ENCODE results near the gene CDC6. TPM values are rescaled to one million over a fixed set of nuclear protein-coding genes. Genes with fewer than 3 reads are reported as not detected.

CDC6 gene
- total and polyA plus RNA-seq, 2 of the 8 experiments (the other 6 are each of a cell fraction or from before 2014, with no cell fraction given) = 50.5 to 140 TPM

DNA sequence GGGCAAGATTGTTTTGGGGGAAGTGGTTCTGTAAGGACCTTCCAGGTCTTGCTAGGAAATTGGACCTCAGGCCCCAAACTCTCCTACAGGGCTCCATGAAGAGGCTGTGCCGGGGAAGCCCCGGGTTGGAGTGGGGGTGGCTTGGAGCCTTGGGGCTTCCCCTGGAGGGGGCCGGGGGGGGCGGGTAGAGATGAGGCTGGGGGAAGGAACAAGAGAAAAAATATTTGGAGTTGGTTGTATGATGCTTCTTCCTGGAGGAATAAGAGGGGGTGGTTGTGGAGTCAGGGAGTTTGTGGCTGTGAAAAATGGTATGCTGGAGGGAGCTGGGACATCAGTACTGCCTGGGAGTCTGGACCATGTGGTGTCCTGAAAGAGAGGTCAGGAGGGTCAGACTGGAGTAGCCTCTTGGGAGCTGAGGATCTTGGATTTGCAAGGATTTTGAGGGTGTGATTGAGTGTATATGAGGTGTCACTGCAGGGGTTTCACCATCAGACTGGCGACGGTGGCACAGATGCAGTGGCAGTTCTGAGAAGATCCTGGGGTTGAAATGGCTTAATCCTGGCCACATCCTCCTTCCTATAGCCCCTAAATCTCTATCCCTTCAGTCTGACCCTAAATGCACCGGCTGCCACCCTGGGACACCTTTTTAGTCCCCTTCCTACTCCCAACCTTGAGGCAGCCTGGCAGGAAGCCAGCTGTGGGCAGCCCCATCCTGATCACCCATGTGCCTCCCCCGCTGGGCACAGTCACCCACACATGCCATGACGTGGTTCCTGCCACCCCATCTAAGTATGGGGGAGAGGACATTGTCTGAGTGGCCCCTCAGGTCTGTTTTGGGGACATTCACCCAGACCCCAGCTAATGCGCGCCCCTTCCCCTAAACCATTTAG, 32.2 kb downstream of the CDC6 start:
- H4K5ac ChIP-seq (ENCODE audit: insufficient read length, low read depth, low read length) = no peak overlapping the region
- no peak overlapping the region for H3K18ac ChIP-seq (ENCODE audit: extremely low read depth, low read length)
- H3K9me3 ChIP-seq (ENCODE audit: insufficient read depth in 2 of 2, low read depth in 1 of 2, low read length in 1 of 2) = no peaks in the 10 kb centered on the region
- peaks cover 0 to 20% of the 10 kb centered on the region in 2 experiments; a peak in 2 of 4 replicates for H3K79me2 ChIP-seq (ENCODE audit: control insufficient read depth in 1 of 2, insufficient read depth in 2 of 2, low read length in 2 of 2)
- H3K23ac ChIP-seq (ENCODE audit: insufficient read length) = no peak overlapping the region
- H2BK15ac ChIP-seq (ENCODE audit: low read length) = no peak overlapping the region
- H4K20me1 ChIP-seq (replicated peaks in 1 of 2; ENCODE audit: control insufficient read depth in 1 of 2, insufficient read depth in 2 of 2, low read length in 2 of 2) = peaks cover 20 to 37% of the 10 kb centered on the region in 2 experiments
- H2AFZ ChIP-seq (ENCODE audit: low read length) = no peak overlapping the region
- peaks cover 0 to 34% (median 22%) of the 10 kb centered on the region in 4 experiments; a peak in 6 of 7 replicates for H3K4me1 ChIP-seq (replicated peaks in 1 of 4; ENCODE audit: control insufficient read depth in 3 of 4, insufficient read depth in 4 of 4, low read length in 3 of 4)
- H3K23me2 ChIP-seq (ENCODE audit: low read depth, low read length) = peaks cover 18% of the 10 kb centered on the region
- no peaks in the 10 kb centered on the region for H3K36me3 ChIP-seq (ENCODE audit: control insufficient read depth in 2 of 4, insufficient read depth in 4 of 4, low read length in 3 of 4)
- H3K27me3 ChIP-seq (replicated peaks in 1 of 4; ENCODE audit: control insufficient read depth in 3 of 4, extremely low read depth in 1 of 4, insufficient read depth in 3 of 4, low read length in 3 of 4) = peaks cover 0 to 30% (median 16%) of the 10 kb centered on the region in 4 experiments; a peak in 5 of 7 replicates
- no peak for FAIRE-seq
- ChIA-PET CTCF (ENCODE audit: partially characterized antibody) (interaction anchor here (0.9 to 39.2 kb wide), 4 partner anchors 8 to 33 kb away, joined by 4 to 1198 read pairs (median 6); partner anchors contain the start of gene GJD3), POLR2A (ENCODE audit: partially characterized antibody) (interaction anchor here (0.9 to 30.6 kb wide), 6 partner anchors 9 to 24 kb away, joined by 3 to 540 read pairs (median 3); partner anchors contain the start of genes CDC6 and RARA)
- 86% methylated on average over 9 of the region's 11 CpGs; no CpG with 5 or more reads in 1 of the 2 experiments for WGBS, 2 experiments (ENCODE audit: extremely low coverage in 1 of 2, insufficient coverage in 1 of 2, insufficient read length in 1 of 2, insufficient replicate concordance in 2 of 2, low coverage in 1 of 2, low lambda C conversion rate in 2 of 2, missing lambda C conversion rate in 1 of 2)
- no peak overlapping the region for H3K14ac ChIP-seq (ENCODE audit: insufficient read length)
- no peak overlapping the region for H3K4me3 ChIP-seq (ENCODE audit: extremely low read depth in 1 of 4, insufficient read depth in 2 of 4, low read depth in 3 of 4, low read length in 4 of 4)
- no peak overlapping the region for H2BK20ac ChIP-seq (ENCODE audit: low read length)
- no peak overlapping the region for H2BK120ac ChIP-seq (replicated peaks; ENCODE audit: low read depth, low read length)
- H3K4ac ChIP-seq (replicated peaks; ENCODE audit: insufficient read length, low read depth, low read length) = no peak overlapping the region
- peak overlapping the region in 1 of 2 experiments; percentile 75; a peak in 1 of 4 replicates for H3K4me2 ChIP-seq (ENCODE audit: insufficient read depth in 1 of 2, low read depth in 2 of 2, low read length in 2 of 2)
- H4K91ac ChIP-seq (replicated peaks; ENCODE audit: insufficient read length, low read length) = no peak overlapping the region
- H2BK12ac ChIP-seq (ENCODE audit: low read depth, low read length) = no peak overlapping the region
- H3K9ac ChIP-seq (replicated peaks in 1 of 4; ENCODE audit: extremely low read depth in 1 of 4, low read depth in 3 of 4, low read length in 3 of 4) = no peak overlapping the region
- H3K56ac ChIP-seq (replicated peaks; ENCODE audit: insufficient read length, low read depth, low read length) = no peak overlapping the region
- H4K8ac ChIP-seq (ENCODE audit: extremely low read depth, insufficient read depth, low read length) = peak overlapping the region; percentile 63; the same call in 1 of the 2 replicates
- H2AK5ac ChIP-seq (ENCODE audit: low read depth, low read length) = no peak overlapping the region
- H3K79me1 ChIP-seq (ENCODE audit: low read depth, low read length) = peaks cover 17% of the 10 kb centered on the region
- DNase-seq (ENCODE audit: low read depth in 1 of 2, low spot score in 2 of 2) = no peak
- H3K27ac ChIP-seq (ENCODE audit: low read depth, low read length) = no peak overlapping the region
- H2BK5ac ChIP-seq (ENCODE audit: low read depth, low read length) = no peak overlapping the region
- TF ChIP-seq RAD21 (IDR thresholded peaks at IDR 0.05 in 1 of 2, conservative IDR thresholded peaks at IDR 0.05 in 1 of 2; ENCODE audit: low read depth in 2 of 2, low read length in 2 of 2) (no peak), TAF1 (IDR thresholded peaks at IDR 0.05; ENCODE audit: low read depth, low read length) (no peak), JUND (IDR thresholded peaks at IDR 0.05; ENCODE audit: low read length) (no peak), GTF2F1 (IDR thresholded peaks at IDR 0.05; ENCODE audit: borderline replicate concordance, low read depth, low read length) (no peak), MAFK (IDR thresholded peaks at IDR 0.05; ENCODE audit: low read depth, low read length) (no peak), CBX8 (IDR thresholded peaks at IDR 0.05; ENCODE audit: borderline replicate concordance, low read depth, low read length) (no peak), ZNF274 (IDR thresholded peaks at IDR 0.05; ENCODE audit: borderline replicate concordance, extremely low read depth, low read length) (no peak), SIX5 (IDR thresholded peaks at IDR 0.05; ENCODE audit: low read depth, low read length) (no peak), CHD1 (IDR thresholded peaks at IDR 0.05; ENCODE audit: low read depth, low read length) (no peak), KDM5A (IDR thresholded peaks at IDR 0.05; ENCODE audit: low read length) (no peak)
- TF ChIP-seq, protein P1, sequence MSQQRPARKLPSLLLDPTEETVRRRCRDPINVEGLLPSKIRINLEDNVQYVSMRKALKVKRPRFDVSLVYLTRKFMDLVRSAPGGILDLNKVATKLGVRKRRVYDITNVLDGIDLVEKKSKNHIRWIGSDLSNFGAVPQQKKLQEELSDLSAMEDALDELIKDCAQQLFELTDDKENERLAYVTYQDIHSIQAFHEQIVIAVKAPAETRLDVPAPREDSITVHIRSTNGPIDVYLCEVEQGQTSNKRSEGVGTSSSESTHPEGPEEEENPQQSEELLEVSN (IDR thresholded peaks at IDR 0.05) = no peak
